A172 (cell line): ENCODE measurements around the gene MARCKS. TPM values are rescaled to one million over a fixed set of nuclear protein-coding genes. Genes with fewer than 3 reads are reported as not detected.
"Not testable (repeated sequence)": the region's sequence is repeated elsewhere in the genome, so short reads cannot be mapped to it uniquely, and the experiment has no call there.

Source experiments
- DNase-seq: peaks from one replicate; pipeline ENCODE4 v3.0.0-alpha.2; 2015; ENCODE audit warnings: low spot score
- total RNA-seq: library from RNA; depleted of rRNA; stranded (reverse); fragments of >200 nt; shearing (Covaris generic); gene quantifications from 2 replicates; pipeline ENCODE4 v1.2.3, GENCODE V29; 2014; rRNA removed

Gene MARCKS
- total RNA-seq, 1 experiment from 2014 or later: 108 TPM

- no peak for DNase-seq
Observed at GRCh38 chr6:113884011-113884410, 26.9 kb downstream of the MARCKS start.

- no peak for DNase-seq
Observed at GRCh38 chr6:113886512-113886911, 29.4 kb downstream of the MARCKS start.

GRCh38 chr6:113888493-113888892 is 31.3 kb downstream of the MARCKS start:
- DNase-seq: no peak

GRCh38 chr6:113888956-113889630 is 31.9 kb downstream of the MARCKS start:
- no peak for DNase-seq

- DNase-seq: no peak
Observed at GRCh38 chr6:113893451-113893850, 36.3 kb downstream of the MARCKS start.

- peak; percentile 41 for DNase-seq
Observed at GRCh38 chr6:113893866-113894265, 36.7 kb downstream of the MARCKS start.

GRCh38 chr6:113894712-113895674 is 37.8 kb downstream of the MARCKS start:
- DNase-seq: no peak

- no peak for DNase-seq
Observed at GRCh38 chr6:113901482-113901881, 44.3 kb downstream of the MARCKS start.

- no peak for DNase-seq
Observed at GRCh38 chr6:113903666-113904330, 46.7 kb downstream of the MARCKS start.

GRCh38 chr6:113907102-113907815 is 50.1 kb downstream of the MARCKS start:
- no peak for DNase-seq

- no peak for DNase-seq
Observed at GRCh38 chr6:113908801-113909200, 51.7 kb downstream of the MARCKS start.

GRCh38 chr6:113909224-113909856 is 52.2 kb downstream of the MARCKS start:
- peak; percentile 41 for DNase-seq

- not testable (repeated sequence) for DNase-seq
Observed at GRCh38 chr6:113910285-113910684, 53.1 kb downstream of the MARCKS start.

Other genes with a start within 250 kb of the MARCKS start
- gene HDAC2, start 113.8 kb downstream of the MARCKS start, total RNA-seq: 98.6 and 118 TPM in 2 replicates